Spinal cord (tissue), 10 donors: Measurements from ENCODE around the gene NPR2. TPM values are rescaled to one million over a fixed set of nuclear protein-coding genes. Genes with fewer than 3 reads are reported as not detected.

Source experiments
- DNase-seq, 6 donors: peaks; one replicate each; pipeline versions ENCODE4 v3.0.0 to v3.0.0-alpha.2; 2013 to 2015; ENCODE audit warnings: low spot score in 6 of 6, low read depth in 4 of 6
- H3K27ac ChIP-seq: one replicate; pipeline ENCODE4 v1.5.1; 2013; ENCODE audit warnings: low read depth, low read length, control low read depth
- H3K27me3 ChIP-seq: one replicate; pipeline ENCODE4 v1.6.1; 2013; ENCODE audit warnings: low read length; ENCODE audit not compliant: control insufficient read depth, insufficient read depth
- H3K36me3 ChIP-seq: one replicate; pipeline ENCODE4 v1.6.1; 2013; ENCODE audit warnings: low read length; ENCODE audit not compliant: control insufficient read depth, insufficient read depth
- H3K4me1 ChIP-seq: one replicate; pipeline ENCODE4 v1.6.1; 2013; ENCODE audit warnings: low read length; ENCODE audit not compliant: control insufficient read depth, insufficient read depth
- H3K4me3 ChIP-seq: one replicate; pipeline ENCODE4 v1.5.1; 2013; ENCODE audit warnings: low read depth, low read length, control low read depth
- H3K9me3 ChIP-seq: one replicate; pipeline ENCODE4 v1.6.1; 2013; ENCODE audit warnings: low read length; ENCODE audit not compliant: control insufficient read depth, insufficient read depth
- WGBS: methylation state at CpG from one replicate; pipeline ENCODE4 v1.1.5; 2013; ENCODE audit warnings: missing lambda C conversion rate; ENCODE audit not compliant: insufficient coverage; 5-methylcytosine and 5-hydroxymethylcytosine counted together
- long read RNA-seq, 4 donors: transcript quantifications; one replicate each; lab custom pipeline, GENCODE V29; 2026
- polyA plus RNA-seq, 2 donors: library from polyadenylated mRNA; unstranded; fragments of 120-200 nt; gene quantifications; one replicate each; pipeline ENCODE4 v1.2.1, GENCODE V29; 2013; ENCODE audit not compliant: insufficient read length in 2 of 2
- total RNA-seq, 2 donors: library from RNA; depleted of rRNA in 1 of 2; stranded (reverse); fragments of 120-200 nt in 1 of 2; fragments of >200 nt in 1 of 2; gene quantifications; one replicate each; pipeline versions ENCODE4 v1.2.3 to v1.2.4, GENCODE V29; 2013 to 2014
- donor health status: healthy.

Gene NPR2
- total RNA-seq: 10 to 100 TPM; 15.0 to 24.9 TPM
- 10 to 100 TPM; 36.9 to 39.5 TPM for polyA plus RNA-seq
- long read RNA-seq, donor 1, transcript NPR2-206 (3 exons, 601 nt): major isoform, 5 of 5 reads
- long read RNA-seq, donor 1, partial matches to known transcripts: 0 of 5 reads
- long read RNA-seq, donor 1, other reads (novel, unspliced or antisense): 0 of 5 reads
- long read RNA-seq, donor 2, partial matches to known transcripts: 0 of 2 reads
- long read RNA-seq, donor 2, other reads (novel, unspliced or antisense): 0 of 2 reads
- long read RNA-seq, donor 3: 0 reads
- long read RNA-seq, donor 4, transcript NPR2-206 (3 exons, 601 nt): major isoform, 11 of 11 reads
- long read RNA-seq, donor 4, partial matches to known transcripts: 0 of 11 reads
- long read RNA-seq, donor 4, other reads (novel, unspliced or antisense): 0 of 11 reads

DNA sequence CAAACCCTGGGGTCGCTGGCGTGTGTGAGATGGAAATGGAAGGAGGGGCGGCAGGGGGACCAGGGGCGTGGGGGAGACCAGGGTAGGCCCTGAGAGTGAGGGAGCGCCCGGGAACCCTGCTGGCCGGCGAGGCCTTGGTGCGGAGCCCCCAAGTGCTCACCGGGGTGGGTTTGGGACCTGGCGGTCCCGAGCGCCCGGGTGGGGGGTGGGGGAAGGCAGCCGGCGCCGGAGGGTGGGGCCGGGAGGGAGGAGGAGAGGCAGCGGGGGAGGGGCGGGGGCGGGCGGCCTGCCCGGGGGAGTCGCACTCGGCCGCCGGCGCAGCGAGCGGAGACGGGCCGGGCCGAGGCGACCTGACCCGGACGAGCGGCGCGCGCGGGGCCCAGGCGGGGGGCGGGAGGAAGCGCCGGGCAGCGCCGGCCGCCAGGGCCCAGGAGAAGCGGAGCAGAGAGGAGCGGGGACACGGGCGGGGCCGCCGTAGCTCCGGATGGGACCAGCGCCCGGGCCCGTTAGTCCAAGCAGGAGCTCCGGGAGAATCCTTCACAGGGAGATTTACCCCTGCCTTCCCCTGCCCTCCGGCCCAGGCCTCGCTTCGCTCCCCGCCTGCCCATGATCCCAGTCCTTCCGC is at the start of gene NPR2:
NPR2 (plus strand) TSS at position 295 of the 625 bp plus-strand sequence. CDS start 818 bp downstream, outside the sequence.
- H3K4me1 ChIP-seq: peaks cover 36% of the 10 kb centered on the region
- peak within 1 kb of the TSS; percentile 56 for H3K4me3 ChIP-seq
- H3K36me3 ChIP-seq: peaks cover 21% of the 10 kb centered on the region
- H3K9me3 ChIP-seq: no peaks in the 10 kb centered on the region
- no peaks in the 10 kb centered on the region for H3K27me3 ChIP-seq
- WGBS: 2% methylated on average over 46 of the region's 64 CpGs
- DNase-seq: peak in 2 of 6 donors; percentile 42 to 62
- H3K27ac ChIP-seq: peak within 1 kb of the TSS; percentile 4

GRCh38 chr9:35741740-35742139 is 49.7 kb upstream of the NPR2 start:
- no peaks in the 10 kb centered on the region for H3K9me3 ChIP-seq

GRCh38 chr9:35743452-35743851 is 47.9 kb upstream of the NPR2 start:
- no peaks in the 10 kb centered on the region for H3K9me3 ChIP-seq
- no peak overlapping the region for H3K27ac ChIP-seq
- H3K4me1 ChIP-seq: peaks cover 16% of the 10 kb centered on the region
- DNase-seq: no peak
- WGBS: 90% methylated on average over 2 of the region's 2 CpGs
- no peaks in the 10 kb centered on the region for H3K27me3 ChIP-seq
- H3K36me3 ChIP-seq: peaks cover 66% of the 10 kb centered on the region
- no peak overlapping the region for H3K4me3 ChIP-seq

More at GRCh38 chr9:35741740-35742139, 49.7 kb upstream of the NPR2 start:
- no peak for DNase-seq
- WGBS: 97% methylated on average over 7 of the region's 7 CpGs
- H3K27ac ChIP-seq: no peak overlapping the region
- H3K36me3 ChIP-seq: peaks cover 83% of the 10 kb centered on the region
- H3K27me3 ChIP-seq: no peaks in the 10 kb centered on the region
- H3K4me1 ChIP-seq: peaks cover 5% of the 10 kb centered on the region
- H3K4me3 ChIP-seq: no peak overlapping the region

DNA sequence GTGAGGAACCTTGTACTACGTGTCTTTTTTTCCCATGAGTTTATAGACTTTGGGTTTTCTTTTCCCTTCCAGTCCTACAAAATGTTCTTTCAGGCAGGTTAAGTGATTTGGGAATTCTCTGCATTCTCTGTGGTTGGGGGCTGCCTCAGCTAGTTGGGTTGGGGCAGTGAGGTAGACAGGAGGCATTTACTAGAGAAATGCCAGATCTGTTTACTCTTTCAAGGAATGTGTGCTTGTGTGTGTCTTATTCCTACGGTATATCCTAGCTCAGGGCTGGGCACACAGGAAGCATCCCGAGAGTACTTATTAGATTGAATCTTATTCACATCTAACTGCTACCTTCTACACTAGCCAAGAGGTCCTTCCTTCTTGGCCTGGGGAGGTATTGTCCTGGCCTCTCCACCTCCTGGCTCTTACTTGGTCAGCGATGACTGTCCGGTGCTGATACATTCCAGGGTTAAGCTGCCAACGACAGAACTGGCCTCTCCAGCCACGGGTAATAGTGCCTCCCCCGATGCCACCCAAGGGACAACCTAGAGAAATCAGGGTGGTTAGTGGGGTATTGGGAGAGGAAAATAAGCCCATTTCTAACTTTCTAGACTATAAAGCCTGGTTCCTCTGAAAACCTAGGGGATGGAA is 47.4 kb upstream of the NPR2 start:
- H3K4me1 ChIP-seq: peaks cover 16% of the 10 kb centered on the region
- H3K36me3 ChIP-seq: peaks cover 61% of the 10 kb centered on the region
- 100% methylated on average over 2 of the region's 8 CpGs for WGBS
- no peaks in the 10 kb centered on the region for H3K27me3 ChIP-seq
- no peak overlapping the region for H3K27ac ChIP-seq
- no peaks in the 10 kb centered on the region for H3K9me3 ChIP-seq
- DNase-seq: no peak
- no peak overlapping the region for H3K4me3 ChIP-seq

DNA sequence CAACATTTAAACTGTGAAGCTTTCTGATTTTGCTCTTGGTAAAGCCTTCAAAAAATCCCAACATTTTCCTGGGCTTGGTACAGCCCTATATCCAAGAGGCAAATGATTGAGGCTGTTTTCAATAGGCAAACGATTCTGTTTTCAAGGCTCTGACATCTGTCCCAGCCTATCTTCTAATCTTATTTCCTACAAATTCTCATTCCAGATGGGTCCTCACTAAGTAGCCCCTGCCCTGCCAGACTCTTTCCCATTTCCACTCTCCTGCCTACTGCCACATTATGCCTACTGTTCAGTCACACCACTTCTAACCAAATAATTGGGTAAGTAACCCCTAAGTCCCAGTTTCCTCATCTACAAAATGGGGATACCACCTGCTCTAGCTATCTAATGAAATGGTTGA is 45.8 kb upstream of the NPR2 start:
- WGBS: 79% methylated on average over 1 of the region's 1 CpG

DNA sequence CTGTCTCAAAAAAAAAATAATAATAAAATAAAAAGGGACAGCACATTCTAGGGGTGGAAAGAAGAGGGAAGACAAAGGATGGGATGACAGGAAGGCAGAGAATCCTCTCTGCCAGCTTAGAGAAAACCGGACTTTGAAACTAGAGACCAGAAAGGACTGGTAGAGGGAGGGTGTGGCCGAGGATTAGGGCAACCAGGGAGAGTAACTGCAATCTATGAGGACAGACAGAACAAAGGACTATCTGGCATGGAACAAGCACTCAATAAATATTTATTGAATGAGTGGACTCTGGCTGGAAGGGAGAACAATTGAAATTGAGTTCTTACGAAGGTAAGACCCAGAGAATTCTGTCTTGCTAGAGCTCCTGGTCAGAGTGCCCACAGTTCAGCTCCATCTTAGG is 44.8 kb upstream of the NPR2 start:
- Histone ChIP-seq H3K4me1 (peaks cover 31% of the 10 kb centered on the region), H3K9me3 (no peaks in the 10 kb centered on the region), H3K4me3 (peak overlapping the region; percentile 81), H3K36me3 (peaks cover 45% of the 10 kb centered on the region), H3K27ac (no peak overlapping the region), H3K27me3 (no peaks in the 10 kb centered on the region)
- WGBS: 64% methylated on average over 1 of the region's 3 CpGs
- no peak for DNase-seq

More for the DNA sequence above, 45.8 kb upstream of the NPR2 start:
- Histone ChIP-seq H3K27me3 (no peaks in the 10 kb centered on the region), H3K36me3 (peaks cover 45% of the 10 kb centered on the region), H3K4me3 (no peak overlapping the region), H3K9me3 (no peaks in the 10 kb centered on the region), H3K27ac (no peak overlapping the region), H3K4me1 (peaks cover 30% of the 10 kb centered on the region)
- no peak for DNase-seq

- no peaks in the 10 kb centered on the region for H3K9me3 ChIP-seq
- H3K4me1 ChIP-seq: peaks cover 31% of the 10 kb centered on the region
- H3K36me3 ChIP-seq: peaks cover 51% of the 10 kb centered on the region
- H3K4me3 ChIP-seq: peak overlapping the region; percentile 81
- peak overlapping the region; percentile 50 for H3K27ac ChIP-seq
- DNase-seq: no peak
- WGBS: 0% methylated on average over 24 of the region's 24 CpGs
- H3K27me3 ChIP-seq: no peaks in the 10 kb centered on the region
Measured at GRCh38 chr9:35748242-35748857, 43.0 kb upstream of the NPR2 start.

DNA sequence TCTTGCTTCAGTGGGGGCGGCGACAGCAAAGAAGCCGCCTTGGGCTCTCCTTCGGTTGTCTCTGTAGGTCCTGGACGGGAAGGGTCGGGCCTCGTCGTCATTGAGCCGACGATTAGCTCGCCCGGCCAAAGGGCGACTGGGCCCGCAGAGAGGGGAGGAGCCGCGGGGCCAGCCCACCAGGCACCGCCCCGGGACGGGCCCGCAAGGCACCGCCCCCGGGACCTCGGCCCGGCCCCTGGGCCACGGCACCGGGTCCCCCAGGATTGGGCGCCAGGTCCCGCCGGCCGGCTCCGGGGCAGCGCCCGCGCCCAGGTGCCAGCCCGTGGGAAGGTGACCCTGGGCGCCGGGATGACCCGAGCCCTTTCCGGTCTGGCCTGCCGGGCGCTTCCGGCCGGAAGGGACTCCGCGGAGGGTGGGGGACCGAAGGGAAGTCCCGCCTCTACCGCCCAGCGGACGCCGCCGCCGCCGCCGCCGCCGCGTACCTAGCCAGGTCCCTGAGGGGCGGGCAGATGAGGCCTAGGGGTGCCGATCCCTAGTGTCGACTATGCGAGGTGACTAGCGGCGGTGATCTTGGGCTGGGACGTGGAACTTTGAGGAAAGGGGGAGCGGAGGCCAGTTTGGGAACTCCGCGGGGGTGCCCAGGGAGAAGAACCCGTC is 42.4 kb upstream of the NPR2 start, which contains the start of the genes GBA2 and RGP1:
GBA2 (minus strand) TSS at position 371 of the 657 bp plus-strand sequence. CDS start 524 bp downstream, outside the sequence.
RGP1 (plus strand) TSS at position 430 of the 657 bp plus-strand sequence. CDS start 469 bp downstream, outside the sequence.
- peak in 2 of 6 donors; percentile 87 to 89 for DNase-seq
- H3K4me1 ChIP-seq: peaks cover 31% of the 10 kb centered on the region
- peak within 1 kb of the TSS; percentile 60 for H3K27ac ChIP-seq
- WGBS: 0% methylated on average over 69 of the region's 69 CpGs
- peak within 1 kb of the TSS; percentile 83 for H3K4me3 ChIP-seq
- peaks cover 51% of the 10 kb centered on the region for H3K36me3 ChIP-seq
- H3K27me3 ChIP-seq: no peaks in the 10 kb centered on the region
- no peaks in the 10 kb centered on the region for H3K9me3 ChIP-seq
